Prostate gland (tissue), 2 donors: ENCODE results near the gene UGT1A8.

Source experiments
- CTCF ChIP-seq, 4 experiments: fragments of 200-600 bp in 2 of 4; fragments of 450-650 bp in 2 of 4; sonication (generic) in 2 of 4; IDR thresholded peaks; 1 replicate in 3 of 4; 2 replicates in 1 of 4; pipeline ENCODE4 v1.5.1; 2016 to 2019; ENCODE audit warnings: antibody characterized with exemption in 4 of 4, mild to moderate bottlenecking in 2 of 4, moderate library complexity in 2 of 4
- POLR2A ChIP-seq: fragments of 450-650 bp; IDR thresholded peaks from one replicate; pipeline ENCODE4 v1.6.1; 2016; ENCODE audit warnings: antibody characterized with exemption, mild to moderate bottlenecking

GRCh38 chr2:233799087-233799665, 181.7 kb downstream of the UGT1A8 start:
- TF ChIP-seq CTCF (IDR thresholded peaks at IDR 0.05) (no peak), POLR2A (no peak)
